HG03378 (cell line): ENCODE data around the gene COL18A1.
"Not testable (repeated sequence)": the region's sequence is repeated elsewhere in the genome, so short reads cannot be mapped to it uniquely, and the experiment has no call there.

Experiments
- ATAC-seq: cut with Tn5 transposase; IDR thresholded peaks from one replicate; pipeline ENCODE4 v1.9.1; 2021; ENCODE audit warnings: mild to moderate bottlenecking, moderate library complexity; ENCODE audit not compliant: unreplicated experiment

Gene COL18A1

GRCh38 chr21:45550522-45551210 lies 145.7 kb downstream of the COL18A1 start:
- no peak for ATAC-seq

DNA sequence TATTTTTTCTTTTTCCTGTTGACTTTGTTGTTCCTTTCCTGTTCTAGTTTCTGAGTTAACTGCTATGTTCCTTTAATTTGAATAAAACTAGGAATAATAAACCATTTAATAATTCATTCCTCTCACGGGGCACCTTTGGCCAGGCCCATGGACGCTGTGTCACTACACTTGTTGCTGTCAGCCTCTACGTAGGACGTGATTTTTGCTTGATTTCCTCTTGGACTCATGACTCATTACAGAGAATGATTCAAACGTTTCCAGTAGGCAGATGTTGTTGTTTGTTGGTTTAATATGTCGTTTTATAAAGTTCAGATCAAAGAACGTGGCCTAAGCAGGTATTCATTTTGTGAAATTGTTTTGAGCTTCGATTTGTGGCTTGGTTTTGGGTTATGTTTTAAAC lies 146.4 kb downstream of the COL18A1 start:
- no peak for ATAC-seq

DNA sequence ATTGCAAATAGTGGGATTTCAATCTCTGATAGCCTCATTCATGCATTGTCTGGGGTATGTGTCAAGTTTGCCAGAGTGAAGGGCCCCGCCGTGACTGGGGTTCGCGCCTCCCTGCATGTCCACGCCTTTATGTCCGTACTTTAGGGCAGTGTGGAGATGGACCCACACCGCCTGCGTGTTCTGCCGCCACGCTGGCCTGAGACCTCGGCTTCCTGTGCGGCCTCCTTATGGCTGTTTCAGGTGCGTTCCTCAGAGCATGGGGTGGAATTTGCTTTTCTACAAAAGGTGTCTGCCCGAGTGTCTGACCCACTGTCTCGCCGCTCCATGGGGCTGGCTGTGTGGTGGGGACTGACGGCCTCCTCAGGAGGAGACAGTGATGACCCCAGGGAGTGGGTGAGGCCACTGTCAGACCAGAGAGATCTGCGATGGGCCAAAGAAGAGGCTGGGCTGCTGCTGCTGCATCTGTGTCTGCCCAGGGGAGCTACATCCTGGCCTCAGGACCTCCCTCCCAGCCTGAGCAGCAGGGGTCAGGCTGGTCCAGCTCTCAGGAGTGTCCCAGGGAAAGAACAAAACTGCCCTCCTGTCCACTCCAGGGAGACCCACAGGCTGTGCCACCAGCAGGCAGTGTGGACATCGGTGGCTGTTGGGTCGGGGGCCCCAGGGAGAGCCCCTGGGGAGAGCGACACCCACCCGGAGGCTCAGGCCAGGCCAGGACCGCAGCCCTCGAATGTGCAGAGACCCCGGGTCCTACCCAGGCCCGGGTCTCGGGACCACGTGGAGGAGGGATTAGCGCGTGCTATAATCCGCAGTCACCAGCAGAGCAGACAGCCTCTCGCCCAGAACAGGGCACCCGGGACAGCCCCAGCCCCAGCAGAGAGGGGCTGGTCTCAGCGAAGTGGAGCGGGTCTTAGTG lies 147.1 kb downstream of the COL18A1 start:
- no peak for ATAC-seq

DNA sequence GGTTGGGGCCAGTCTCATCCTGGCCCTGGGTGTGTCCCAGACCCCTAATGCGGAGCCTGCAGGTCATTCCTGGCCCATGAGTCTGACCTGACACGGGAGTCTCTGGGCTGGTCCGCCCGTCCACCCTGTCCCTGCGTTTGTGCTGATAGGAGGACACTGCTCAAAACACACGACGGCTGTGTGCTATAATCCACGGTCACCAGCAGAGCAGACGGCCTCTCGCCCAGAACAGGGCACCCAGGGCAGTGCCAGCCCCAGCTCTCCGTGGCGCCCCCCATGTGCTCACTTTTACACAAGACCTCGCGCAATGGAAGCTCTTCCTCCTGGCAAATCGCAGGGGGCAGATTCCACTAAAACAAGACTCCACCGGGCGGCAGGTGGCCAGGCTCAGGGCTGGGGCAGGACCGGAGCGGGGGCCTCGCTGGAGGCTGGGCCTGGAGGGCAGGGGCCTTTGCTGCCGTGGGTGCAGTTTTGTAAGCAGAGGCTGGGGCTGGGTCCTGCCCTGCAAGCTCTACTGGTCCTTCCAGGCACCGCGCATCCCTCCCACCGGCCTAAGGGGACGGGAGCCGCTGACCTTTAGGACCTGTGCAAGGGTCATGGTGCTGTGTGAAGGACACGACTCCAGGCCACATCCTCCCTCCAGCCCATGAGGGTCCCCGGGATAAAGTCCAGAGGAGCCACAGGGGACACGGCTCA lies 147.9 kb downstream of the COL18A1 start:
- ATAC-seq, result no peak

DNA sequence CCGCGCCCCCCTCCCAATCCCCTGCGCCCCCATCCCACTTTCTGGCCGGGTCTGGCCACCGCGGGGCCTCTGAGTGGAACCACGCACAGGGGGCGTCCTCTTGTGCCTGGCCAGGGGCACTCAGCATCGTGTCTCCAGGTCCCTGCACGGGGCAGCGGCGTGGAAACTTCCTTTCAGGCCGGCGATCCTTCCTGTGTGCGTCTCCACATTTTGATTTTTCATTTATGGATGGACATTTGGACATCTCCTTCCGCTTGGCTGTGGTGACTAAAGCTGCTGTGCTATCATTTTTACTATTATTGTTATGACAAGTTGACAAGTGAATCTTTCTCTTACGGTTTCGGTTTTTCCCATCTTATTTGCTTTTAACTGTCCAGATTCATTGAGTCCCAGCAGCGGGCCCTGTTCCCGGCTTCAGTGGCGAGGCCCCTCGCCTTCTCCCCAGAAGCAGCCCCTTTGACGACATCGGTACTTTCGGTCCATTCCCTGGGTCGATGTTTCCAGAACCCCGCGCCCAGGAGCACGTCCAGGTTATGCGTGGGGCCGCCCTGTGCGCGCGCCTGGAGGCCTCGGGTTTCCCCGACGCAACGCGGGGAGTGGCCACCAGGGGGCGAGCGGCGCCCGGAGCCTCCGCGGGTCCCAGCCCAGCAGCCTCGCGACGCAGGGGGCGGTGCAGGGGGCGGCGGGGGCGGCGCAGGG lies 149.7 kb downstream of the COL18A1 start:
- ATAC-seq, result no peak

DNA sequence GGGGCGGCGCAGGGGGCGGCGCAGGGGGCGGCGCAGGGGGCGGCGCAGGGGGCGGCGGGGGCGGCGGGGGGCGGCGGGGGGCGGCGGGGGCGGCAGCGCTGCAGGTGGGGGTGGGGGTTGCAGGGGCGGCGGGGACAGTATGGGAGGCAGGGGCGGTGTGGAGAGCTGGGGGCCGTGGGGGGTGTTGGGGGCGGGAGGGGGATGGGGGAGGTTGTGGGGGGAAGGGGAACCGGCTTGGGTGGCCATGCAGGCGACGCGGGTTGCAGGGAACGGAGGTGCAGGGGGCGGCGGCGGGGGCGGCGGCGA lies 150.2 kb downstream of the COL18A1 start:
- no peak for ATAC-seq

- no peak for ATAC-seq
Measured at GRCh38 chr21:45555557-45556301, 150.8 kb downstream of the COL18A1 start.

DNA sequence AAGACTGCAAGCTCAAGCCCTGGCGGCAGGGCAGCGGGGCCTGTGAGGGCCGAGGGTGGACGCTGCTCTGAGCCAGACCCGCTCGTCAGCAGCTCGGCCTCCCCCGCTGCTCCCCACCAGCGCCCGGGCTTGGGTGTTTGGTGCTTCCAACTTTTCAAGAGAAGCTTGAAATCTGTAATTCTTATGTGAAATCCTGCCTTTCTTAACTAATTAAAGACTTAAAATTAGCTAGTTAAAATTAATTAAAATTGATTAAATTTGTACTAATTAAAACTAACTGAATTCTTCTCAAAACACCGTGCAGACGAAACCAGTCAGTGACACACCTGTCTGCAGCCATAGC lies 151.3 kb downstream of the COL18A1 start:
- ATAC-seq, result no peak

- ATAC-seq, result no peak
Measured at GRCh38 chr21:45556645-45557615, 152.0 kb downstream of the COL18A1 start.

DNA sequence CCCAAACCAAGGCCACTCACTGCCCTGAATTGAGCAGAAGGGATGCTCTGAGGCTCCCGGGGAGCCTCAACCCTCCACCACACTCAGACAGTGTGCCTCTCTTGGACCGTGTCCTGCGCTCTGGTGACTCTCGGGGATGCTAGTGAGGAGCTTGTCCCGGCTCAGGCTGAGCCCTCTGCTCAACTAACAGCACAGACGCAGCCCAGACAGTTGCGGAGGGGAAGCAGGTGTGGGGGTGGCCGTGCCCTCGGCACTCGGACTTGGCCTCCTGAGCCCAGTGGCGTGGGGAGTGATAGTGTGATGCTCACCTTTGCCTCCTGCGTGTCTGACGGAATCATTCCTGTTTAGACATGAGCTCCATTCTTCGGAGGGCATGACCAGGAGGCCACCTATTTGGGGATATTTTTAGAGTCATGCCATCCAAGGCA lies 152.7 kb downstream of the COL18A1 start:
- no peak for ATAC-seq

DNA sequence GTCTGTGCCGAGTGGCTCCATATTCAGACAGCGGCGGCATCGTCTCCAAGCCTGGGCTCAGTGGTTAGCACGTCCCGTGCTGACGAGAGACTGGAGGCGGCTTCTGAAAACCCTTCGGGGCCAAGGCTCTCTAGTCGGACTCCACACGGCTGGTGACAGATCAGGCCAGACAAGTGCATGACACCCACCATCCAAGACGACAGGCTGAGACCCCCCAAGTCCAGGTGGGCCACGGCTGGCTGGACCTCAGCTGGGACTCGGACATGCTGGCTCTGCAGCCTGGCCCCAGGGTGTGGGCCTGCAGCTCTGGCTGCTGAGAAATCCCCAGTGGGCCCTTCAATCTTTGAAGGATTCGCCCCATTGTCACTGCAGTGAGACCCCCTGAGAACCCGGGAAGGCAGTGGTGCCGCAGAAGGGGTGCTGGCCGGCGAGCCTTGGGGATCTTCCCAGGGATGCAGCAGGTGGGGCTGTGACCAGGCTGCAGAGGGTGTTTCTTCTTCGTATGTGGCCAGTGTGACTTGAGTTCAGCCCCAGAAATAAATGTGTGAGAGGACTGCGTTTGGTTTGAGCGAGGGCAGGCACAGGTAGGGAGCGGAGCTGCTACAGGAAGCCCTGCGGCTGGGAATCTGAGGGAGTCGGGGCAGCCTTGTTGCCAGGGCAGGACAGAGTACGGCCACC lies 153.2 kb downstream of the COL18A1 start:
- no peak for ATAC-seq

DNA sequence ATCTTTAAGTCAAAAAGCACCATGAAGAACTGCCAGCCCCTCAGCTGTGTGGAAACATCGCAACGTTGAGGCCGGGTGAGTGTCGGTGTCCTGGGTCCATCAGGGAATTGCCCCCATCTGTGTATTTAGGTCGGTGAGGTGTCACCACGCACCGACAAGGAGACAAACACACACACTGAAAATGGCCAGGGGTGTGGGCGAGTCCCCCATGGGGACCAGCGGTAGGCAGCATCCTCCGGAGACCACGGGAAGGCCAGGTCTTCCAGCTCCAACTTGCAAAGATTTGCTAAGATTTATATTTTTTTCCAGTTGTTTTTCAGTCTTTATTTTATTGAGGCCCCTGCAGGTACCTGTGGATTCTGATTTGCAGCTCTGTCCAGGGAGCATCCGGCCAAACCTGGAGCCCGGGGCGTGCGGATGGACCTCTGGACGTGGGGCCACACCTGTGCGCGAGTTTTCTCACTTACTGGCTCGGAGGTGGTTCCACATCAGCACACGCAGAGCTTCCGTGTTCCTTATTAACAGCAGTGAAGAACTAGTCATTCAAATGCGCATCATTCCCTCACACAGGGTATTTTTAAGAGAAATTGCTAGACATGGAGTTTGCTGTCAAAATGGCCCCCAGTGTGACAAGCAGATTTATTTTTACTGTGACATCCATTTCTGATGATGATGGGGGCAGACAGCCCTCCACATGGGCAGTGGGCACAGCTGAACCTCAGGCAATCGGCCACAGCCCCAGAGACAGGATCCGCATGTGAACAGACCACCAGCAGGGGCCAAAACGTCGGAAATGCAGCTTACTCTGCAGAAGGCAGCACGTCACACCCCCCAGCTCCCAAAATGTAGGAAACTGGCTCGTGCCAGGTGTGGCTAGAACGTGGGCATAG lies 154.5 kb downstream of the COL18A1 start:
- no peak for ATAC-seq

DNA sequence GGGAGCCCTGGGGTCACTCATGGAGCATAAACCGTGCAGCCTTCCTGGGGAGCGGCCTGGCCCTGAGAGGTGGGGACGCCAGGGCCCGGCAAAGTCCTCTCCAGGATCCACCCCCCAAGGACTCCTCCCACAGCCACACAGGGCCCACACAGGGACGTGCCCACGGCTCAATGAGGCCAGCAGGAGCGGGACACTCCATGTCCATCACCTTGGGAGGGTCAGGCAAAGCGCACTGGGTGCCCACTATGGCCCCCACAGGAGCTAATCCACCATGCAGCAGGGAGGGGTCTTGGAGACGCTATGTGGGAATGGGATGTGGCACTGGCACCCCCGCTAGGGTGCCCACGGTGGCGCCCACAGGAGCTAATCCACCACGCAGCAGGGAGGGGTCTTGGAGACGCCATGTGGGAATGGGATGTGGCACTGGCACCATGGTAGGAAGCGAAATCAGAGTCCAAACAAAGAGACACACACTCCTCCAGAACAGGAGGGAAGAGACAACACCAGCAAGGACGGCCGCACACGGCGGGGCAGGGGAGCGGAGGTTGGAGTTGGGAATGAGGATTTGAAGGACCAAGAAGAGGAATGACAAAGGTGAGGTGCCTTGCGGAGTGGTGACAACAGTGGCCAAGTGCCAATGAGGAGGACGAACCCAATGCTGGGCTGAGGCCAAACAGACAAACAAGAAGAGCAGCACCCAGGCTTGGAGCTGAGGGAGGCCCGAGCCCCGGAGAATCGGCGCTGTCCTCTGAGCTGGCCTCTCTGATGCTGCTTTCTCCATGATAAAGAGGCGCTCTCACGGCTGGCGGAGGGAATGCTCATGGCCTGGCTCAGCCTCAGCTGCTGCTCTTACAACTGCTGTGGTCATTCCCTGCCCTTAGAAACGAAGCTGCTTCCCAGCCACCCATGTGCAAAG lies 155.4 kb downstream of the COL18A1 start:
- ATAC-seq, result no peak

GRCh38 chr21:45561241-45561640 lies 156.3 kb downstream of the COL18A1 start:
- ATAC-seq, result not testable (repeated sequence)

DNA sequence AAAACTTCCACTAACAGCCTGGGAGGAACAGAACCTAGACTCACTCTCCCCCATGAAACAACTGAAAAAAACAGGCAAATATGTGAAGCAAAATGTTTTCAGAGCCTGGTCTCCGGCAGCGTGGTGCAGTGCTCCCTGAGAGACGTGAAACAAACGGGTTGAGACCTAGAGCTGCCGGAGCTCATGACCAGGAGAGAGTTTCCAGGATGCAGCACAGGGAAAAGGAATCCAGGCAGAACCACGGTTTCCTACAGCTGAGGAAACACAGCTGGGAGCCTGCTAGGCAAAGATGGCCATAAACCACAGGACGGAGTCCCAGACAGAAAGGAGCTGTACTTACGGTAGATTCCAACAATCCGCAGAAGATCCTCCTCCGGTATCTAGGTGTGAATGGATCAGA lies 157.4 kb downstream of the COL18A1 start:
- ATAC-seq, result no peak

DNA sequence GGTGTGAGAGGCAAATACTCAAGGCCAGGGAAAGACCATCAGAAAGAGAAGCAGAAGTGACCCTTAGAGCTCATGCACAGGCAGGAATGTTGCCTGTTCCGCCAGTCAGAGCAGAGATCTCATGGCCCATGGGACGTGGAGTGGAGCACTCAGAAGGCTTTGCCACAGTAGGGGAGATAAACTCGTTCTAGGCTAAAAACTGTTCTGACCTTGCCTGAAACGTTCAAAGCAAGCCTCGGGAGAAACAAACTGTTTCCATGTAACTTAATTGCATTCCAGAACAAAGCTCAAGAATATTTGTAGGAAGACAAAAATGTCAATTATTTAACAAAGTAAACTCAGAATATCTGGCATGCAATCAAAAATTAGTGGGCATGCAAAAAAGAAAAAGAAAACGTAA lies 158.0 kb downstream of the COL18A1 start:
- no peak for ATAC-seq
